Measurements from ENCODE around the gene EIF4A3.

The EIF4A3 gene

GRCh38 chr17:80132906-80133625 lies 13.9 kb downstream of the EIF4A3 start:
- DNase-seq, result no peak

GRCh38 chr17:80130992-80131391 lies 15.9 kb downstream of the EIF4A3 start:
- DNase-seq, result no peak

- no peak for DNase-seq
Observed at GRCh38 chr17:80129006-80129565, 17.8 kb downstream of the EIF4A3 start.

- no peak for DNase-seq
Observed at GRCh38 chr17:80126449-80126715, 20.5 kb downstream of the EIF4A3 start.

- no peak for DNase-seq
Observed at GRCh38 chr17:80125656-80126448, 21.1 kb downstream of the EIF4A3 start.

GRCh38 chr17:80124351-80124981 lies 22.5 kb downstream of the EIF4A3 start:
- no peak for DNase-seq

- DNase-seq, result no peak
Observed at GRCh38 chr17:80123791-80124190, 23.1 kb downstream of the EIF4A3 start.

GRCh38 chr17:80122926-80123505 lies 23.9 kb downstream of the EIF4A3 start:
- no peak for DNase-seq

- no peak for DNase-seq
Observed at GRCh38 chr17:80122026-80122575, 24.8 kb downstream of the EIF4A3 start.

GRCh38 chr17:80119839-80120238 lies 27.1 kb downstream of the EIF4A3 start:
- no peak for DNase-seq

- no peak for DNase-seq
Observed at GRCh38 chr17:80119271-80119791, 27.6 kb downstream of the EIF4A3 start.

GRCh38 chr17:80118601-80119270 lies 28.2 kb downstream of the EIF4A3 start:
- no peak for DNase-seq

- DNase-seq, result no peak
Observed at GRCh38 chr17:80117491-80118401, 29.2 kb downstream of the EIF4A3 start.

- no peak for DNase-seq
Observed at GRCh38 chr17:80116921-80117380, 30.0 kb downstream of the EIF4A3 start.

GRCh38 chr17:80116276-80116920 lies 30.5 kb downstream of the EIF4A3 start:
- DNase-seq, result no peak

- no peak for DNase-seq
Observed at GRCh38 chr17:80115159-80115558, 31.8 kb downstream of the EIF4A3 start.

- no peak for DNase-seq
Observed at GRCh38 chr17:80114758-80115157, 32.2 kb downstream of the EIF4A3 start.

- DNase-seq, result no peak
Observed at GRCh38 chr17:80113033-80113484, 33.9 kb downstream of the EIF4A3 start.

- no peak for DNase-seq
Observed at GRCh38 chr17:80112471-80113032, 34.4 kb downstream of the EIF4A3 start.

All from stimulated activated CD4-positive, alpha-beta T cell treated with anti-CD3 and anti-CD28 coated beads, Interleukin-15, amount 100 ng/mL, for 24 hours (primary cell).